Measurements from ENCODE around the gene SERPINA6.
"Not testable (repeated sequence)": the region's sequence is repeated elsewhere in the genome, so short reads cannot be mapped to it uniquely, and the experiment has no call there.

SERPINA6 gene

GRCh38 chr14:94292872-94293577 is 30.1 kb downstream of the SERPINA6 start, which contains the start of gene SERPINA10:
Gene SERPINA10, minus strand, starts transcription at chr14:94293268. Its CDS starts 2,675 bp downstream, at chr14:94290593.
- DNase-seq (ENCODE audit: low read depth, low spot score): no peak

- DNase-seq (ENCODE audit: low read depth, low spot score): no peak
Measured at GRCh38 chr14:94292526-94292871, 30.6 kb downstream of the SERPINA6 start.

DNA sequence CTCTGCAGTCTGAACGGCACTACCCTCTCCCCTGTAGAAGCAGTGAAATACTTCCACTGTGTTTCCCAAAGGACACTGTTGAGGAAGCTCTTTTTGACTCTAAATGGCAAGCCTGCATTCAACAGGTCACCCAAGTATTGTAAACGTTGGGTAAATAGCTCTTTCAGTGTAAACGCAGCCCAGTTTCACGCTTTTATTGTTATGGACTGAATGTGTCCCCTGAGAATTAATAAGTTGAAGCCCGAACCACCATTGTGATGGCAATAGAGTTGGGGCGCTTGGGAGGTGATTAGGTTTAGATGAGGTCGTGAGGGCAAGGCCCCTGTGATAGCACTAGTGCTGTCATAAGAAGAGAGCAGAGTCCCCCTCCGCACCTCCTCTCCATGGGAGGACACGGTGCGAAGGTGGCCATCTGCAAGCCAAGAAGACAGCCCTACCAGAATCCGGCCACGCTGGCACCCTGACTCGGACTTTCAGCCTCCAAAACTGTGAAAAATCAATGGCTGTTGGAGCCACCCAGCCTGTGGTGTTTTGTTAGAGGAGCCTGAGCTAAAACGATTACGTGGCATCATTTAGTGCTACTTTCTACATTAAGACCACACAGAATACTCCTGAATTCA is 31.1 kb downstream of the SERPINA6 start:
- DNase-seq (ENCODE audit: low read depth, low spot score): no peak

DNA sequence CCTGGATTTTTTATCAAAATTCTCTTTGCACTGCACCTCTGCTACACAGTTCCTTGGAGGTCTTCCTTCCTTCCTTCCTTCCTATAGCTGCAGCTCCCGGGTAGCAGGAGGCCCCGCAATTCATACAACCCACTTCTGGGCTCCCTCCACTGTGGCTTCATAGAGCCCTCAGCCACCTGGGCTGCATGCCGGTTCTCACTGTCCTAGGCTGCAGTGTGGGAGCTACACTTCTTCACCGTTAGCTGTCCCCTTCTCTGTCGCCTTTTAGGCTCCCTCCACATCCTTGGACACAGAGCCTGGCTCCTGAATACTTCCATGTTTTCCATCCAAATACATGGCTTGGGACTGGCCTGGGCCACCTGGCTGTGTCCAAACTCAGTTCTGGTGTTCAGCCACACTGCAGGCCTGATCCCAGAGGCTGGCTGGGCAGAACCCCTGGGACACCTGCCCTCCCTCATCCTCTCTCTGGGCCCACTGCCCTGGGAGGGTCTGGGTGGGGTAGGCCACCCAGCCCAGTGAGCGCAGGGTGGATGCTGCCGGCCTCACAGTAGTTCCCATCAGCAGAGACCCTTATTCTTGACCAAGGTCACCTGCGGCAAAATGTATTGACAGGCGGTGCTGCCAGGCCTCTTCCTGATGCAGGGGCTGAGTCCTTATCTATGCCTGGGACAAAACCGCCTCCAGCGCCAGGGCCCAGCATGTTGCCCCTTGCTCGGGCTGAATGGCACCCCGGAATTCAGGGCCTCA is 31.8 kb downstream of the SERPINA6 start:
- DNase-seq (ENCODE audit: low read depth, low spot score): no peak

GRCh38 chr14:94290197-94290596 is 32.9 kb downstream of the SERPINA6 start:
- DNase-seq (ENCODE audit: low read depth, low spot score): no peak

- peak; percentile 15 for DNase-seq (ENCODE audit: low read depth, low spot score)
Measured at GRCh38 chr14:94288610-94289465, 34.3 kb downstream of the SERPINA6 start.

GRCh38 chr14:94285158-94285557 is 38.0 kb downstream of the SERPINA6 start:
- no peak for DNase-seq (ENCODE audit: low read depth, low spot score)

DNA sequence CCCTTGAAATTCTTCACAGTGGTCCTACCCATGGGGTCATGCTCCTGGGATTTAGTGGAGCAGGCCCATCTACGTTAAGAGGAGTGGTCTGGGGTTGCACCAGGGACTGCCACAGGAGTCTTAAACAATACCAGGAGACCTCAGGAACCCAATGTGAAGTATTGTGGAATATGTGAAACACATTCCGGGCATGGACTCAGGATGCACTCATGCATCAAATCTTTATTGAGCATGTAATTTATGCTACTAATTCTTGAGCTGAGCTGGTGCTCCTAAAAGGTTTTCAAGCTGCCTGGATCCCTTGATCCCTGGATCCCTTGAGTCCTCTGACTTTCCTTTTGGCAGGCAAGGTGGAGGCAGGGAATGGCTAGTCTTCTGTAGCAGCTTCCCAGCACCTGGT is 38.9 kb downstream of the SERPINA6 start:
- no peak for DNase-seq (ENCODE audit: low read depth, low spot score)

- DNase-seq (ENCODE audit: low read depth, low spot score): no peak
Measured at GRCh38 chr14:94282991-94283723, 40.0 kb downstream of the SERPINA6 start.

DNA sequence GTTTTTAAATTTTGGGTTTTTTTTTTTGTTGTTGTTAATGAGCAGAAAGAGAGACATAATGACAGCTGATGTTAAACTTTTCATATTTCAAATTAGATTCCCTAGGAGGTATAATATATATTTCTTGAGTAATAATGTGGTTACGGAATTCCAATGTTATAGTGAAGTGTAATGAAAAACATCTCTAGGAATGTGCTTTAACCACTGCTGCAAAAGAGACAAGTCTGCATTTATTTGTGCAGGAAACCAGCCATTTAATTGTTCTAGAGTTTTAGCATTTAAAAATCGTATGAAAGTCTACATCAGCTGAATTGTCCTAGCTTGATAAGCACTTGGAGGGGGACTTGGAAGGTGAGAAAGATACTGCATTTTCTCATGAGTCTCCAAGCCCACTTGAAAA is 44.4 kb downstream of the SERPINA6 start:
- DNase-seq (ENCODE audit: low read depth, low spot score): no peak

- not testable (repeated sequence) for DNase-seq (ENCODE audit: low read depth, low spot score)
Measured at GRCh38 chr14:94276898-94277561, 46.1 kb downstream of the SERPINA6 start.

DNA sequence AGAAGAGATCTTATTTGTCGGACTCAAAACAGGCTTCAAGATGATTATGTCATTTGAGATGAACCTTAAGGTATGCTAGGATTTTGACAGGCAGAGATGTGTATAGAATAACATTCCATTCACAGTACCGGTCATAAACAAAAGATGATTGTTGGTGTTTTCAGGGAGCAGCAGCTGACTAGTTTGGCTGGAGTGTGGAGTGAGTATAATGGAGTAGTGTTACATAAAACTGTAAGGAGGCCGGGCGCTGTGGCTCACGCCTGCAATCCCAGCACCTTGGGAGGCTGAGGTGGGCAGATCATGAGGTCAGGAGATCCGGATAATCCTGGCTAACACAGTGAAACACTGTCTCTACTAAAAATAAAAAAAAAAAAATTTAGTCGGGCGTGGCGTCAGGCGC is 54.0 kb downstream of the SERPINA6 start:
- DNase-seq (ENCODE audit: low read depth, low spot score): no peak

GRCh38 chr14:94268582-94268981 is 54.6 kb downstream of the SERPINA6 start:
- not testable (repeated sequence) for DNase-seq (ENCODE audit: low read depth, low spot score)

DNA sequence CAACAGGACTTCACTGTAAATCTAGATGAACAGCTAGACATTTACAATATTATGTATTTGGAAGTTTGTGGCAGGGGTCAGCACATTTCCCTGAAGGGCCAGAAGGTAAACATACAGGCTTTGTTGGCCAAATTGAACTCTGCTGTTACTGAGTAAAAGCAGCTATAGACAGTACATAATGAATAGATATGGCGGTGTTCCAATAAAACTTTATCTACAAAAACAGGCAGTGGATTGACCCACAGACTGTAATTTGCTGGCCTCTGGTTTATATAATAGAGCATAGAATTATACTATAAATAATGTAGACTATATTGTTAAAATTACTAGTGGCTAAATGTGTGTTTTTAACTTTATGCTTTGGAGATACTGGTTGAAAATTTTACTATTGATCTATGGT is 55.8 kb downstream of the SERPINA6 start:
- DNase-seq (ENCODE audit: low read depth, low spot score): no peak

GRCh38 chr14:94264195-94264594 is 58.9 kb downstream of the SERPINA6 start:
- DNase-seq (ENCODE audit: low read depth, low spot score): not testable (repeated sequence)
